Measurements from ENCODE around the gene ATP13A2.

ATP13A2 gene, protein sequence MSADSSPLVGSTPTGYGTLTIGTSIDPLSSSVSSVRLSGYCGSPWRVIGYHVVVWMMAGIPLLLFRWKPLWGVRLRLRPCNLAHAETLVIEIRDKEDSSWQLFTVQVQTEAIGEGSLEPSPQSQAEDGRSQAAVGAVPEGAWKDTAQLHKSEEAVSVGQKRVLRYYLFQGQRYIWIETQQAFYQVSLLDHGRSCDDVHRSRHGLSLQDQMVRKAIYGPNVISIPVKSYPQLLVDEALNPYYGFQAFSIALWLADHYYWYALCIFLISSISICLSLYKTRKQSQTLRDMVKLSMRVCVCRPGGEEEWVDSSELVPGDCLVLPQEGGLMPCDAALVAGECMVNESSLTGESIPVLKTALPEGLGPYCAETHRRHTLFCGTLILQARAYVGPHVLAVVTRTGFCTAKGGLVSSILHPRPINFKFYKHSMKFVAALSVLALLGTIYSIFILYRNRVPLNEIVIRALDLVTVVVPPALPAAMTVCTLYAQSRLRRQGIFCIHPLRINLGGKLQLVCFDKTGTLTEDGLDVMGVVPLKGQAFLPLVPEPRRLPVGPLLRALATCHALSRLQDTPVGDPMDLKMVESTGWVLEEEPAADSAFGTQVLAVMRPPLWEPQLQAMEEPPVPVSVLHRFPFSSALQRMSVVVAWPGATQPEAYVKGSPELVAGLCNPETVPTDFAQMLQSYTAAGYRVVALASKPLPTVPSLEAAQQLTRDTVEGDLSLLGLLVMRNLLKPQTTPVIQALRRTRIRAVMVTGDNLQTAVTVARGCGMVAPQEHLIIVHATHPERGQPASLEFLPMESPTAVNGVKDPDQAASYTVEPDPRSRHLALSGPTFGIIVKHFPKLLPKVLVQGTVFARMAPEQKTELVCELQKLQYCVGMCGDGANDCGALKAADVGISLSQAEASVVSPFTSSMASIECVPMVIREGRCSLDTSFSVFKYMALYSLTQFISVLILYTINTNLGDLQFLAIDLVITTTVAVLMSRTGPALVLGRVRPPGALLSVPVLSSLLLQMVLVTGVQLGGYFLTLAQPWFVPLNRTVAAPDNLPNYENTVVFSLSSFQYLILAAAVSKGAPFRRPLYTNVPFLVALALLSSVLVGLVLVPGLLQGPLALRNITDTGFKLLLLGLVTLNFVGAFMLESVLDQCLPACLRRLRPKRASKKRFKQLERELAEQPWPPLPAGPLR

GRCh38 chr1:17011439-17012307 is at the start of gene ATP13A2:
Gene ATP13A2, minus strand, starts transcription at chr1:17011928. Its CDS starts 190 bp downstream, at chr1:17011738.
- peak; percentile 93 for DNase-seq

- DNase-seq, result no peak
Measured at GRCh38 chr1:17061486-17061885, 49.8 kb upstream of the ATP13A2 start.

GRCh38 chr1:17060306-17060749 is 48.6 kb upstream of the ATP13A2 start:
- DNase-seq, result no peak

DNA sequence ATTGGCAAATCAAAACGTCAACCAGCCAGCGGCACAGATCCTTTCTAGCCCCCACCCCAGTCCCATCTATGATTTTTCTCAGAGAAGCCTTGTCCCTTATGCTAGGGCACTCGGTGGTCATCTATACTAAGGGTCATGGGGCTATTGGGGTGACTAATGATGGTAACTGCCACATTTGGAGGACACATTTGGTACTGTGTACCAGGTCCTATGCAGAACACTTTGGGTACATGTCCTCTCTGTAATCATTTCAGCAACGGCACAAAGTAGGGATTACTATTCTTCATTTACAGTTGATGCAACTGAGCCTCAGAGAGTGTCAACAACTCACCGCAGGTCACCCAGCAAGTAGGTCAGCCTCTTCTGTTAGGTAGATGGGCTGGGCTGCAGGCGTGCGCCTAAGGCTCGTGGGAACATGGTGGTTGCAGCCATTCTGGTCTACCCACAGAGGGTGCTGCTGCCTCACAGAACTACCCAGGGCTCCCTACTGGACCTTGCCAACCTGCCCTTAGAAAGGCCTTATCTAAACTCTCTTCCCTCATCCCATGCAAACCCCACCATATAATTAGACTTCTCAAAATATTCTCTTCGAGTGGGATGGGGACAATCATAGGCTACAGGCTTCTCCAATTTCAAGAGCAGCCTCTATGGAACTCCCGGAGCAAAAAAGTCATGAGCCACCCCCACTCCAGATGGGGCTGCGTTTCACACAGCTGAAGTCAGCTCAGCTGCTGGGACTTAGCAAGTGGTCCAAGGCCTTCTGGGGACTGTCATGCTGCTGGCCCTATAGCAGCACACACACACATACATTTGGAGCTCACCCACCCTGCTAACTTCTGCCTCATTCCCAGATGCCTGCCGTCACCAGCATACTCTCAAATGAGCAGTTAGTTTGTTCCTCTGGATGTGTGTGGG is 47.9 kb upstream of the ATP13A2 start:
- DNase-seq, result peak; percentile 35

DNA sequence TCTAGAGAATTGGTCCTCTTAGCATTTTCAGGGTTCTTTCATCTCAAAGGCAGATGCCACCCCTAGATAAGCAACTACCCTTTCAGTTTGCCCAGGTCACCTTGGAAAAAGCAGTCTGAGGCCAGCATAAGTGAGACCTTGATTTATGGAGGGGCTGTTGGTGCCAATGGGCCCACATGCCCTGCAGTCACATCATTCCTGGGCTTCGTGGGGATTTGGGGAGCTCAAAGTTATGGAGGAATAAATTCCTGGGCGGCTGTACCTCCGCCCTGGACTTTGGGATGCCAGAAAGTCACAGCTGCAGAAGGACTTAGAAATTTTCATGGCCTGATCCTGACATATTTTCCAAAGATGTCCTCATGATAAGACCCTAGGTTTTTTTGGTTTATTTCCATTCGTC is 44.8 kb upstream of the ATP13A2 start:
- DNase-seq, result no peak

GRCh38 chr1:17055801-17056200 is 44.1 kb upstream of the ATP13A2 start:
- no peak for DNase-seq

DNA sequence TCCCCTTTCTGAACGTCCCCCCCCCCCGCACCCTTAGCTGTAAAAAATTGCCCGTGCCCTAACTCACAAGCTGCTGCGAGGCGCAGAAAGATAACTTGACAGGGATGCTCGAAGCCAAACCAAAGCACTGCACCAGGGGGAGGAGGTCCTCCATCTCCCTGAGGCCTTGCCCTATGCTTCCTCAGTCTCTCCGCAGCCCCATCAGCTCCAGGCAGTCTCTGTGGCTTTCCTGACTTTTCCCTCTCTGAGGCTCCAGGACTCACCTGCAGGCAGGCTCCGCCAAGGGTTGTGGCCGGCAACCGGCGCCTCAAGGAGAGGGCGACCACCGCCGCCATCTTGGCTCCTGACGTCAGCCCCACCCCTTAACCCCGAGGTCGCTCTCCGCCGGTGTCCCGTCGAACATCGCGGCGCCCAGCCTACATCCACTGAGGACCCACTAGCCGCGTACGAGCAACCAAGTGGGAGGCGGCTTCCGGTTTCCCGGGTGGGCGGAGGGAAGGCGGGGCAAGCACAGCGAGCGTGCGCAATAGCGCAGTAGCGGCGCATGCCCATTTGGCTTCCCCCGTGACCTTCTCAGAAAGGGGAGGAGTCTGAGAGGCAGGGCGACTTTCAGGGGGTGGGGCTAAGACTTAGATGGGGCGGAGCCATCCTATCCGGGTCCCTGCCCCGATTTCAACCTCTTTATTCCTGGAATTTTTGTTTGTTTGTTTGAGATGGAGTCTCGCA is 42.1 kb upstream of the ATP13A2 start, which contains the start of gene SDHB:
SDHB (minus strand) TSS at position 348 of the 726 bp plus-strand sequence; CDS start at position 335, 13 bp downstream.
- peak; percentile 98 for DNase-seq

DNA sequence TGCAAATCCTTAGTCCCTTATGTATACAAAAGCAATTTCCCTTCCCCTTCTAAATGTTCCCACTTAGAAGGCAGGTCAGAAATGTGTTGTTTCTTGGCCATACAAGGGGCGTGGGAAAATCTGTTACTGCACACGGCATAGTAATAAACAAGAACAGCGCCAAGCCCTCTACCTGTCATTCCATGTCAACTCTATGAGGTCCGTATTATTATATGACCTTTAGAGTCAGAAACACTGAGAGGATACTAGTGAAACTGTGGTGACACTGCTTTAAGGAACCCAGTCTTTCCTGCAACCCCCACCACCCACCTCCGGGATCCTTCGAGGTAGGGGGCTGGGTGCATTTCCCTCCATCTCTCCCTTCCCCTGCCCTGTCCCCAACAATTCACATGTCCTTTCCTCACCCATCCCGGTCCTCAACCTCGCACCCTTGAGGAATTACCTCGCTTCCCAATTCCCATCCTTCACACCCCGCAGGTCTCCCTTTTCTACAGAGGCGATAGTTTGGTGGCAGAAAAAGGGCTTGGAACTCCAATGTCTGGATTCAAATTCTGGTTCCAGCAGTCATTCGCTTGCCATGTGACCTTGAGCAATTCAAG is 41.5 kb upstream of the ATP13A2 start:
- no peak for DNase-seq

GRCh38 chr1:17052641-17053040 is 40.9 kb upstream of the ATP13A2 start:
- DNase-seq, result no peak

DNA sequence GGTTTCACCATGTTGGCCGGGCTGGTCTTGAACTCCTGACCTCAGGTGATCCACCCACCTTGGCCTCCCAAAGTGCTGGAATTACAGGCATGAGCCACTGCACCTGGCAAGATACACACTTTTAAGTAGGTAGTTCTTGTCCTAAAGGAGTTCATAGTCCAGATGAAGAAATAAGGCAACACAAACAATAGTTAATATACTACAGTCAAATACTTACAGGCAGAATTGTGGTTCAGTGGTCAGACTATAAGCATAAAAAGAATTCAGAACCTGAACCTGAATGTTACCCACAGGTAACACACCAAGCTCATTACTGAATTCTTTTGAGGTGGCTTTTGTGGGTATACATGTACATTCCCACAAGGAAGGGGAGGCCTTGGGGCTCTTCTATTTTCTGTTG is 40.3 kb upstream of the ATP13A2 start:
- DNase-seq, result no peak

DNA sequence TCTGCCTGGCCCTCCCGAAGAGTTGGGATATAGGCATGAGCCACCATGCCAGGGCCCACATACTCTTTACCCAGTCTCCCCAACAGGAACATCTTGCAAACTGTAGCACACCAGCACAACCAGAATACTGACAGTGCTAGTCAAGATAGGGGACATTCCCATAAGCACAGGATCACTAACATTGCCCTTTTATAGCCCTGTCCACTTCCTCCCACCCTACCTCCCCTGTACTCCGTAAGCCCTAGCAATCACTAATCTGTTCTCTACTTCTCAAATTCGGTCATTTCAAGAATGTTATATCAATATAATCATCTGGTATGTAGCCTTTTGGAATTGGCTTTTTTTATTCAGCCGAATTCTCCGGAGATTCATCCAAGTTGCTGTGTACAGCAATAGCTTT is 36.2 kb upstream of the ATP13A2 start:
- no peak for DNase-seq

DNA sequence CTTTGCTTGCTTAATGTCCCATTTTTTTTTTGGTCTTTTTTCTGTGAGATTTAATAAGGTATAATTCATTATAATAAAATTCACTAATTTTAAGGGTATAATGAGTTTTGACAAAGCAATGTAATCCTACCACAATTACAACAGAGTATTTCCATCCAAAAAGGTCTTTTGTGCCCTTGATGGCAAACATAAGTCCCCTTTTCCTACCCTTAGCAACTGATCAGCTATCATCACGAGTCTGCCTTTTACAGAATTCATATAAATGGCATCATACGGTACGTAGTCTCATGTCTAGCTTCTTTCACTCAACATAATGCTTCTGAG is 34.6 kb upstream of the ATP13A2 start:
- no peak for DNase-seq

- no peak for DNase-seq
Measured at GRCh38 chr1:17045634-17046333, 34.1 kb upstream of the ATP13A2 start.

DNA sequence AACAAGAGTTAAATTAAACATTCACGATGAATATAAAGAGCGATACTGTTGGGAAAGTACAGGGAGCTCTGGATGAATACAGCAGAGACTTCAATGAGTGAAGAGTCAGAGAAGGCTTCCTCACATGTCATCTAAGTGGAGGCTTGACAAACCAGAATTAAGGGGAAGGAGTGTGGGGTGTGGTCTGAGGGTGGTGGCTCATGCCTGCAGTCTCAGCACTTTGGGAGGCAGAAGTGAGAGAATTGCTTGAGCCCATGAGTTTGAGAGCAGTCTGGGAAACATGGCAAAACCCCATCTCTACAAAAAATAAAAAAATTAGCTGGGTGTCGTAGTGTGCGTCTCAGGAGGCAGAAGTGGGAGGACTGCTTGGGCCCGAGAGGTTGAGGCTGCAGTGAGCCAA is 33.4 kb upstream of the ATP13A2 start:
- no peak for DNase-seq

DNA sequence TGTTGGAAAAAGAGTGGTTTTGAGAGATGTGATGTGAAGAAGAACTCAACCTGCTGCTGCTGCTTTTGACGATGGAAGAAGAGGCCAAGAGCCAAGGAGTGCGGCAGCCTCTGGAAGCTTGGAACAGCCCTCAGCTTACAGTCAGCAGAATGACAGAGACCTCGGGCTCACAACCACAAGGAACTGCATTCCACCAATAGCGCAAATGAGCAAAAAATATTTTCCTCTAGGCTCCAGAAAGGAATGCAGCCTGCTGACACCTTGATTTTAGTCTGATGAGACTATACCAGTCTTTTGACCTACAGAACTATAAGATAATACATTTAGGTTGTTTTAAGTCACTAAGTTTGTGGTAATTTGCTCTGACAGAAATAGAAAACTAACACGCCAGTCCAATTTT is 31.9 kb upstream of the ATP13A2 start:
- no peak for DNase-seq

- DNase-seq, result no peak
Measured at GRCh38 chr1:17040135-17040534, 28.4 kb upstream of the ATP13A2 start.

- no peak for DNase-seq
Measured at GRCh38 chr1:17039522-17039921, 27.8 kb upstream of the ATP13A2 start.

DNA sequence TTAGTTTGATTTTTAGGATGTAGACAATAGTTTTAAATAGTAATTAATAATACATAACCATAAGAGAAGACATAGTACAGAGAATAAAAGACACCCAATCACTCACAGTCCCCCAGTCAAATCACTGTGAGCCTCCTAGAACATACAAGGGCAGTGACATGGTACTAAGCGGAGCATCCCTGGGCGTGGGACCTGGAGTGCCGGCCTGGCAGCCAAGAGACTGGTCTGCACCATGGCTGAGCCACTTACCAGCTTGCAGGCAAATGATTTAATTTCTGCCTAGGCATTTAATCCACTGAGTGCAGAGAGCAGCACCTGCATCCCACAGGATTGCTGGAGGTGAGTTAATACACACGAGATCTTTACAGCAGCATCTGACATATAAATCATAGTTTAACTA is 21.8 kb upstream of the ATP13A2 start:
- no peak for DNase-seq

DNA sequence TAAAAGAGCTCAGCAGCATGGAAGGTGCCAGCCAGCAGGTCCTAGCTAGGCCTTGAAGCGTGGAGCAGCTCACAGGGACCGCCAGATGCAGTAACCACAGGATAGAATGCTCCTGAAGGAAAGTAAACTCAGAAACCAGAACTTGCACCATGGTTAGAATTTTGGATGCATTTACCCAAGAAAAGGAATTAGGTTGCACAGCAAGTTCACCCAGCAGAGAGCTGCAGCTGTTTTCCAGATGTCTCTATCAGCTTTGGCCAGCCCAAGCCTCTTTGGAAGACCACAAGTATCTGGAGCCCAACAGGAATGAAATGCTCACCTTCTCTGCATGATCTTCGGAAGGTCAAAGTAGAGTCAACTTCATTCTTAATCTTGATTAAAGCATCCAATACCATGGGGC is 21.0 kb upstream of the ATP13A2 start:
- no peak for DNase-seq
